HG03354 (cell line): Measurements from ENCODE around the gene TMEM109.

Source experiments
- ATAC-seq: cut with Tn5 transposase; IDR thresholded peaks from one replicate; pipeline ENCODE4 v1.9.1; 2021; ENCODE audit warnings: mild to moderate bottlenecking; ENCODE audit not compliant: unreplicated experiment, poor library complexity, severe bottlenecking

TMEM109 gene

GRCh38 chr11:60913793-60914632 lies at the start of gene TMEM109:
TMEM109 (plus strand) TSS chr11:60914158; CDS start chr11:60919694, 5,536 bp downstream.
- peak; percentile 52 for ATAC-seq

DNA sequence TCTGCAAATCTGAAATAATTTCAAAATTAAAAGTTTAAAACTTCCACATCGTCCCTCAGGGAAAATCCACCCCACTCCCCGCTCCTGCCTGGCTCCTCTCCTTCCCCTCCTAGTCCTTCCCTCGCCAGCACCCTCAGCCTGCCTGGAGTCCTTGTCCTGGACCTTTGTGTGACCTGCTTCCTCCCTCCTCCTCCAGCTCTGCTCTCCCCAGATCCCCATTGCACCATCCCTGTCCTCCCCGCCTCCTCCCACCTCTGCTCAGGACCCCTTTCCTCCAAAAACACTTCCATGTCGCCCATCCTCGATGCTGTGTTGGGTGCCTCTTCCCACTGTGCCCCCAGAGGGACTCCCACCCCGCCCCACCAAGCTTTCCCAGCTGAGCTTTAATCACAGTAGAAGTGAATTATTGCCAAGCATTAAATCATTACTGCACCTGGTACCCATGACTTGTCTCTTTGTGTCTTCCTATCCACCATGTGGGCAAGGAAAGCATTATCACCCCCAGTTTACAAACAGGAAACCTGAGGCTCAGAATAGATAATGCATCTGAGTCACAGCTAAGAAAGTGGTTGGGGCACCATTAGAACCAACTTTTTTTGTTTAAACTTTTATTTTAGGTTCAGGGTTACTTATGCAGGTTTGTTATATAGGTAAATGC lies 49.0 kb upstream of the TMEM109 start:
- no peak for ATAC-seq

DNA sequence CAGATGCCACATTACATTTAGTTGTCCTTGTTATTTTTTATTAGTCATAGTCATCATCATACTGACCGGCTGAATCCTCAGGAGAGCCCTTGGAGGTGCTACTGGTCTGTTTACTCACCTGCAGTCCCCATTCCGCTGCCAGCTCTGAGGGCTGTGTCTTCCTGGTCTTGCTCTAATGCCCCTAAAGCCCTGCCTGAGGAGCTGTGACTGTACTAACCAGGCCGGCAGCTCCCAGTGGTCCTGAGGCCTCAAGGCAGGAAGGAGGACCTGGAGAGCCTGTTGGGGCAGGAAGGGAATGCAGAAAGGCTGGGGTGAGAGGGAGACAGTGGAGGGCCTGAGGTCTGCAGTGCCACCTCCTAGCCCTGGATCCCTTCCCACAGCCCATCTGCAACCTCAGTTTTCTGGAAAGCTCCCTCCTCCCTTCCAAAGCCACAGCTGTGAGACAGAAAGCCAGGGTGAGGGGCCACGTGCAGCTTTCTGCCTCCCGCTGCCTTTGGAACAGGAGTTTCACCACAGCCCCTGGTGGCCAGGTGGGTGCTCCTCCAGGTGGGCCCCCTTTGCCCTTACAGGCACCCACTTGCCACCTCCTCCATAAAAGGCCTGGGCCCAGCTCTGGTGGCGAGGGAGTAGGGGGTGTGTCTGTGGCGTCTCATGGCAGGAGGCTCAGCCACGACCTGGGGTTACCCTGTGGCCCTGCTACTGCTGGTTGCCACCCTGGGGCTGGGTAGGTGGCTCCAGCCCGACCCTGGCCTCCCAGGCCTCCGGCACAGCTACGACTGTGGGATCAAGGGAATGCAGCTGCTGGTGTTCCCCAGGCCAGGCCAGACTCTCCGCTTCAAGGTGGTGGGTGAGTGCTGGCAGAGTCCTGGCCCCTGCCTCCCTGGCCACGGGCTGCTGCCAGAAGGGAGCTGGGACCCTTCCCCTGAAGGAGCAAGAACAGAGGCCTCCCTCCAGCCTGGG lies 46.8 kb upstream of the TMEM109 start, which contains the start of gene ZP1:
Gene ZP1 (plus strand): TSS at position 632 of the 960 bp plus-strand sequence. CDS start 20 bp downstream, at position 652.
- no peak for ATAC-seq

GRCh38 chr11:60867871-60868681 lies 45.9 kb upstream of the TMEM109 start:
- no peak for ATAC-seq

GRCh38 chr11:60868682-60869450 lies 45.1 kb upstream of the TMEM109 start:
- ATAC-seq: no peak

GRCh38 chr11:60869451-60869825 lies 44.5 kb upstream of the TMEM109 start:
- ATAC-seq: no peak

GRCh38 chr11:60870276-60870675 lies 43.7 kb upstream of the TMEM109 start:
- ATAC-seq: no peak

- ATAC-seq: no peak
Observed at GRCh38 chr11:60870733-60871377, 43.1 kb upstream of the TMEM109 start.

GRCh38 chr11:60871378-60872061 lies 42.4 kb upstream of the TMEM109 start:
- no peak for ATAC-seq

DNA sequence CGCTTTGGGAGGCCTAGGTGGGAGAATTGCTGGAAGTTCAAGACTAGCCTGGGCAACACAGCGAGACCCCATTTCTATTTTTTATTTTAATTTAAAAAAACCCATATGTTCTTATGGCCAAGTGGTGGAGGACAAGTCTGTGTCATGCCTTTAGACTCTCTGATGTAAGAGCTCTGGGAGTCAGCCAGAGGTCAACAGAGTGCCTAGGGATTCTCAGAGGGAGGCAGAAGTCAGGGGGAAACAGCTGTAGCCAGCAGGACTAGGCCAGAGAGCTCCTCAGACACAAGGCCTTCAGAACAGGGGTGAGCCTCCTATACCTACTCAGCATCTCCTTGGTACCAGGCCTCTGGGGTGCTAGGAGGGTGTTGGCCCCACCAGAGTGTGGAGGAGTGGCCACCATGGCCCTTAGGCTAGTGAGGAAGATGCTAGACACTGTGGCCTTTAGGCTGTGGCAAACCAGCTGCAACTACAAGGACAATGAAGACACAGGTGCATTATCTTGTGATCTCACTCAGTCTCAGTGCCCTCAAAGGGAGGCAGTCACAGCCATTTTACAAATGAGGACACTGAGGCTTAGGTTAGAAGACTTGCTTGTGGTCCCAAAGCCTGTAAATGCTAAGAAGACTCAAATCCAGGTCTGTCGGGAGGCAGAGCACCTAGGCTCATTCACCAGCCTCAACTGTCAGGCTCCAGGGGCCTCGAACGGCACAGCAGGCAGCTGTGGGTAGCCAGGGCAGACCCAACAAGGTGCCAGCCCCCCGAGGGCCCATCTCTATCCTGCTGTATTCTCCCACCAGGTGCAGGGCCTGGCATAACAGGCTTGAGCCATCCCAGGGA lies 41.6 kb upstream of the TMEM109 start:
- ATAC-seq: no peak

GRCh38 chr11:60872961-60873524 lies 40.9 kb upstream of the TMEM109 start:
- ATAC-seq: no peak

DNA sequence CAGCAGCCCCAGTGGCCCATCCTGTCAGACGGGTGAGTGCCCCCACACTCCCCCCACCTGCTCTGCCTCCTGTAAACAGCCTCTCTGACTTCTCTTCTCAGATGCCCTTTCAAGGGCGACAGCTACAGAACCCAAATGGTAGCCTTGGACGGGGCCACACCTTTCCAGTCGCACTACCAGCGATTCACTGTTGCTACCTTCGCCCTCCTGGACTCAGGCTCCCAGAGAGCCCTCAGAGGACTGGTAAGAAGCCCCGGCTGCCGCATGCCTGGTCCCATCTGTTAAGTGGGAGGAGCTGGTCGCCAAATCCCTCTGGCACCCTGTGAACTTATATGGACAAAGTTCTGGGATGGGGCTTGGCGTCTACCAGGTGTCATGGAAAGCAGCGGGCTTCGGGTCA lies 40.4 kb upstream of the TMEM109 start:
- ATAC-seq: no peak

- no peak for ATAC-seq
Observed at GRCh38 chr11:60874421-60875365, 39.3 kb upstream of the TMEM109 start.

- ATAC-seq: no peak
Observed at GRCh38 chr11:60875366-60876167, 38.4 kb upstream of the TMEM109 start.

DNA sequence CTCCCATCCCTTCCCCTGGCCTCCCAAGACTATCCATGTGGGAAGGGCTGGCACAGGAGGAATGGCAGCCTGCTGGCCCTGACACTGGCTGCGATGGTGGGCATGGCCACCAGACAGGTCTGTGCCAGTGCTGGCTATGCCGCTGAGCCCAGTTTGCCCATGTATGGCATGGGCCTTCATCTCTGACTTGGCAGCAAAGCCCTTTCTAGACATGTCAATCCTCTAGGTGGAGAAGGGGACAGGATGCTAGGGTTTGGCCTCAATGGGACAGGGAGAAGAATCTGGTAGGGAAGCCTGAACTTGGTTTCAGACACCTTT lies 37.8 kb upstream of the TMEM109 start:
- ATAC-seq: no peak
